GM23248 (cell line): Measurements from ENCODE around the gene CACNA1C. TPM values are rescaled to one million over a fixed set of nuclear protein-coding genes. Genes with fewer than 3 reads are reported as not detected.

Source experiments
- DNase-seq: peaks from one replicate; pipeline ENCODE4 v3.0.0-alpha.2; 2015
- H2AFZ ChIP-seq: fragments of 200-600 bp; sonication (generic); 2 replicates; pipeline ENCODE4 v1.6.1; 2016; ENCODE audit warnings: antibody characterized with exemption
- H3F3A ChIP-seq: fragments of 200-600 bp; sonication (generic); 2 replicates; pipeline ENCODE4 v1.6.1; 2016; ENCODE audit warnings: mild to moderate bottlenecking, antibody characterized with exemption, mixed run types; ENCODE audit not compliant: insufficient read depth
- H3K27ac ChIP-seq: fragments of 200-600 bp; sonication (generic); 2 replicates; pipeline ENCODE4 v1.5.1; 2016; ENCODE audit warnings: mild to moderate bottlenecking
- H3K27me3 ChIP-seq: fragments of 200-600 bp; sonication (generic); replicated peaks from 2 replicates; pipeline ENCODE4 v1.6.1; 2016; ENCODE audit warnings: mild to moderate bottlenecking; ENCODE audit not compliant: insufficient read depth
- H3K36me3 ChIP-seq: fragments of 200-600 bp; sonication (generic); 2 replicates; pipeline ENCODE4 v1.6.1; 2016; ENCODE audit warnings: low read depth, mild to moderate bottlenecking
- H3K4me1 ChIP-seq: fragments of 200-600 bp; sonication (generic); 2 replicates; pipeline ENCODE4 v1.6.1; 2016; ENCODE audit warnings: mild to moderate bottlenecking; ENCODE audit not compliant: insufficient read depth
- H3K4me2 ChIP-seq: fragments of 200-600 bp; sonication (generic); one replicate; pipeline ENCODE4 v1.6.1; 2016; ENCODE audit warnings: mild to moderate bottlenecking; ENCODE audit not compliant: unreplicated experiment
- H3K4me3 ChIP-seq: fragments of 200-600 bp; sonication (generic); 2 replicates; pipeline ENCODE4 v1.5.1; 2016; ENCODE audit warnings: mild to moderate bottlenecking
- H3K79me2 ChIP-seq: fragments of 200-600 bp; sonication (generic); 2 replicates; pipeline ENCODE4 v1.6.1; 2016; ENCODE audit warnings: mild to moderate bottlenecking; ENCODE audit not compliant: insufficient read depth
- H3K9ac ChIP-seq: fragments of 200-600 bp; sonication (generic); 2 replicates; pipeline ENCODE4 v1.6.1; 2016; ENCODE audit warnings: mild to moderate bottlenecking
- H3K9me2 ChIP-seq: fragments of 200-600 bp; sonication (generic); 2 replicates; pipeline ENCODE4 v1.6.1; 2016; ENCODE audit warnings: mixed run types, mild to moderate bottlenecking, moderate library complexity; ENCODE audit not compliant: insufficient read depth
- H3K9me3 ChIP-seq: fragments of 200-600 bp; sonication (generic); one replicate; pipeline ENCODE4 v1.6.1; 2017; ENCODE audit warnings: low read depth
- H4K20me1 ChIP-seq: fragments of 200-600 bp; sonication (generic); 2 replicates; pipeline ENCODE4 v1.6.0; 2016; ENCODE audit not compliant: insufficient read depth
- EZH2 ChIP-seq: fragments of 200-600 bp; sonication (generic); IDR thresholded peaks from 2 replicates; pipeline ENCODE4 v1.6.1; 2018; ENCODE audit warnings: antibody characterized with exemption, mild to moderate bottlenecking; ENCODE audit not compliant: insufficient read depth, poor library complexity, severe bottlenecking
- EZH2phosphoT487 ChIP-seq: fragments of 200-600 bp; sonication (generic); IDR thresholded peaks from 2 replicates; pipeline ENCODE4 v1.6.1; 2018; ENCODE audit warnings: antibody characterized with exemption, moderate library complexity, mild to moderate bottlenecking, low read depth; ENCODE audit not compliant: insufficient read depth
- WGBS, 2 experiments: methylation state at CpG; one replicate each; pipeline ENCODE4 v1.1.6; 2015 to 2017; ENCODE audit warnings: low lambda C conversion rate in 2 of 2, low coverage in 1 of 2; ENCODE audit errors: missing lambda C conversion rate in 2 of 2; 5-methylcytosine and 5-hydroxymethylcytosine counted together
- in situ Hi-C: fragments of 300-500 bp; cut with MboI; formaldehyde crosslinking; loops from 2 replicates; pipeline ENCODE4 v1.15.0; 2020
- polyA plus RNA-seq: library from polyadenylated mRNA; unstranded; fragments of >200 nt; fragmentation: Nextera tagmentation; extraction: Ambion mirVana; gene quantifications from 2 replicates; pipeline ENCODE4 v1.2.1, GENCODE V29; 2016
- total RNA-seq: library from RNA; depleted of rRNA; stranded (reverse); fragments of >200 nt; shearing (Covaris generic); gene quantifications from 2 replicates; pipeline ENCODE4 v1.2.3, GENCODE V29; 2014

CACNA1C gene
- total and polyA plus RNA-seq, 2 experiments from 2014 or later = 4.9 to 11.5 TPM

GRCh38 chr12:2095878-2096277 is 43.1 kb downstream of the CACNA1C start:
- in situ Hi-C loops = no loop called here
- TF ChIP-seq EZH2phosphoT487 (no peak), EZH2 (no peak)
- Histone ChIP-seq H3K9me3 (no peaks in the 10 kb centered on the region), H3K4me3 (no peak overlapping the region), H3K4me1 (peaks cover 35% of the 10 kb centered on the region), H3K36me3 (no peaks in the 10 kb centered on the region), H3F3A (peaks cover 9% of the 10 kb centered on the region; the same call in 1 of the 2 replicates), H3K9ac (no peak overlapping the region), H3K9me2 (no peaks in the 10 kb centered on the region), H3K4me2 (no peak overlapping the region), H3K79me2 (peaks cover 98% of the 10 kb centered on the region), H3K27ac (no peak overlapping the region), H4K20me1 (no peaks in the 10 kb centered on the region), H2AFZ (no peak overlapping the region), H3K27me3 (no peaks in the 10 kb centered on the region)
- WGBS, 2 experiments = 83 to 88% methylated on average over 5 of the region's 5 CpGs
- DNase-seq = no peak

GRCh38 chr12:2097617-2098016 is 44.8 kb downstream of the CACNA1C start:
- no peaks in the 10 kb centered on the region for H3K36me3 ChIP-seq
- peaks cover 98% of the 10 kb centered on the region for H3K79me2 ChIP-seq
- peaks cover 17% of the 10 kb centered on the region; the same call in 1 of the 2 replicates for H3F3A ChIP-seq
- TF ChIP-seq EZH2phosphoT487 = no peak
- no peak for TF ChIP-seq EZH2
- WGBS, 2 experiments = 77 to 81% methylated on average over 7 of the region's 7 CpGs
- no peak overlapping the region for H3K27ac ChIP-seq
- no peaks in the 10 kb centered on the region for H3K9me2 ChIP-seq
- H3K27me3 ChIP-seq = no peaks in the 10 kb centered on the region
- H3K9me3 ChIP-seq = no peaks in the 10 kb centered on the region
- 0 out of 2 replicates have a peak, but pooled peaks cover 6% of the 10 kb centered on the region for H4K20me1 ChIP-seq
- in situ Hi-C loops = no loop called here
- no peak overlapping the region for H3K4me2 ChIP-seq
- peaks cover 28% of the 10 kb centered on the region for H3K4me1 ChIP-seq
- H3K9ac ChIP-seq = no peak overlapping the region
- H3K4me3 ChIP-seq = no peak overlapping the region
- DNase-seq = no peak
- H2AFZ ChIP-seq = no peak overlapping the region

- Histone ChIP-seq H3K9me3 (no peaks in the 10 kb centered on the region), H3K27me3 (no peaks in the 10 kb centered on the region), H3K4me1 (peaks cover 16% of the 10 kb centered on the region), H3K27ac (no peak overlapping the region), H3K9ac (no peak overlapping the region), H4K20me1 (0 out of 2 replicates have a peak, but pooled peaks cover 12% of the 10 kb centered on the region), H3K4me2 (no peak overlapping the region), H3K79me2 (peaks cover 99% of the 10 kb centered on the region), H3K9me2 (no peaks in the 10 kb centered on the region), H3K4me3 (no peak overlapping the region), H2AFZ (no peak overlapping the region), H3F3A (peaks cover 26% of the 10 kb centered on the region; the same call in 1 of the 2 replicates), H3K36me3 (no peaks in the 10 kb centered on the region)
- DNase-seq = no peak
- no peak for TF ChIP-seq EZH2
- no peak for TF ChIP-seq EZH2phosphoT487
- in situ Hi-C loops = no loop called here
- WGBS, 2 experiments = 89 to 91% methylated on average over 11 of the region's 11 CpGs
Observed at GRCh38 chr12:2098852-2099251, 46.1 kb downstream of the CACNA1C start.

GRCh38 chr12:2099595-2099994 is 46.8 kb downstream of the CACNA1C start:
- 90 to 91% methylated on average over 4 of the region's 4 CpGs for WGBS, 2 experiments
- no peak overlapping the region for H2AFZ ChIP-seq

GRCh38 chr12:2101359-2101758 is 48.6 kb downstream of the CACNA1C start:
- no peaks in the 10 kb centered on the region for H3K36me3 ChIP-seq
- no peak overlapping the region for H3K9ac ChIP-seq
- in situ Hi-C loops = no loop called here
- no peaks in the 10 kb centered on the region for H3K9me3 ChIP-seq
- no peak for DNase-seq
- H3K27ac ChIP-seq = peak overlapping the region; percentile 24; the same call in 1 of the 2 replicates
- H3K4me3 ChIP-seq = no peak overlapping the region
- H3K4me2 ChIP-seq = no peak overlapping the region
- no peaks in the 10 kb centered on the region for H3K9me2 ChIP-seq
- WGBS, 2 experiments = 91 to 94% methylated on average over 16 of the region's 16 CpGs
- H3F3A ChIP-seq = peaks cover 20% of the 10 kb centered on the region; the same call in 1 of the 2 replicates
- no peaks in the 10 kb centered on the region for H3K27me3 ChIP-seq
- H3K4me1 ChIP-seq = no peaks in the 10 kb centered on the region; the same call in none of the 2 replicates
- peaks cover 91% of the 10 kb centered on the region for H3K79me2 ChIP-seq
- no peak overlapping the region for H2AFZ ChIP-seq
- H4K20me1 ChIP-seq = 0 out of 2 replicates have a peak, but pooled peaks cover 12% of the 10 kb centered on the region
- no peak for TF ChIP-seq EZH2phosphoT487
- TF ChIP-seq EZH2 = no peak

More at GRCh38 chr12:2099595-2099994, 46.8 kb downstream of the CACNA1C start:
- peaks cover 26% of the 10 kb centered on the region; the same call in 1 of the 2 replicates for H3F3A ChIP-seq
- no peak overlapping the region for H3K4me2 ChIP-seq
- no peaks in the 10 kb centered on the region for H3K9me2 ChIP-seq
- peaks cover 99% of the 10 kb centered on the region for H3K79me2 ChIP-seq
- no peaks in the 10 kb centered on the region for H3K9me3 ChIP-seq
- H3K9ac ChIP-seq = no peak overlapping the region
- H3K4me1 ChIP-seq = peaks cover 9% of the 10 kb centered on the region
- no peak overlapping the region for H3K27ac ChIP-seq
- H3K36me3 ChIP-seq = no peaks in the 10 kb centered on the region
- TF ChIP-seq EZH2phosphoT487 = no peak
- TF ChIP-seq EZH2 = no peak
- H3K27me3 ChIP-seq = no peaks in the 10 kb centered on the region
- no peak overlapping the region for H3K4me3 ChIP-seq
- in situ Hi-C loops = no loop called here
- DNase-seq = no peak
- 0 out of 2 replicates have a peak, but pooled peaks cover 12% of the 10 kb centered on the region for H4K20me1 ChIP-seq
